H1 (cell line): ENCODE data around the gene USP36. TPM values are rescaled to one million over a fixed set of nuclear protein-coding genes. Genes with fewer than 3 reads are reported as not detected.

Experiments used
- CTCF ChIA-PET: fragments of 300-600 bp; sonication (Branson Sonifier 250); formaldehyde crosslinking; loops from one replicate; lab custom pipeline; 2021; ENCODE audit not compliant: partially characterized antibody; lab: Charles Lee
- POLR2A ChIA-PET: fragments of 300-600 bp; sonication (Branson Sonifier 250); formaldehyde crosslinking; loops from one replicate; lab custom pipeline; 2021; ENCODE audit warnings: inconsistent platforms; ENCODE audit not compliant: partially characterized antibody; lab: Charles Lee
- DNase-seq, 2 experiments: peaks; one replicate each; pipeline versions ENCODE4 v3.0.0 to v3.0.0-alpha.2; 2010 to 2022; ENCODE audit warnings: low spot score in 2 of 2, low read depth in 1 of 2, mixed read lengths in 1 of 2
- FAIRE-seq: peaks from 2 replicates; lab custom pipeline; 2011; peaks lifted over from hg19 to GRCh38; lab: Jason Lieb, UNC
- H2AFZ ChIP-seq: 2 replicates; pipeline ENCODE4 v1.8.1; 2012; ENCODE audit warnings: low read length, inconsistent platforms
- H2AK5ac ChIP-seq: 2 replicates; pipeline ENCODE4 v1.6.1; 2013; ENCODE audit warnings: low read depth, low read length
- H2BK120ac ChIP-seq: replicated peaks from 2 replicates; pipeline ENCODE3; 2013; ENCODE audit warnings: low read depth, low read length, inconsistent platforms
- H2BK12ac ChIP-seq: 2 replicates; pipeline ENCODE4 v1.6.1; 2013; ENCODE audit warnings: low read depth, low read length
- H2BK15ac ChIP-seq: 2 replicates; pipeline ENCODE4 v1.6.1; 2013; ENCODE audit warnings: low read length
- H2BK20ac ChIP-seq: 2 replicates; pipeline ENCODE4 v1.6.1; 2013; ENCODE audit warnings: low read length
- H2BK5ac ChIP-seq: 2 replicates; pipeline ENCODE4 v1.6.1; 2013; ENCODE audit warnings: low read depth, low read length
- H3K14ac ChIP-seq: 2 replicates; pipeline ENCODE4 v1.6.1; 2013; ENCODE audit warnings: inconsistent platforms; ENCODE audit not compliant: insufficient read length
- H3K18ac ChIP-seq: 2 replicates; pipeline ENCODE4 v1.6.1; 2013; ENCODE audit warnings: low read length; ENCODE audit errors: extremely low read depth
- H3K23ac ChIP-seq: 2 replicates; pipeline ENCODE4 v1.6.1; 2013; ENCODE audit warnings: inconsistent platforms; ENCODE audit not compliant: insufficient read length
- H3K23me2 ChIP-seq: 2 replicates; pipeline ENCODE4 v1.6.1; 2013; ENCODE audit warnings: low read depth, low read length
- H3K27ac ChIP-seq: 2 replicates; pipeline ENCODE4 v1.6.1; 2011; ENCODE audit warnings: low read depth, low read length, inconsistent platforms
- H3K27me3 ChIP-seq, 4 experiments: replicated peaks in 1 of 4; 1 replicate in 1 of 4; 2 replicates in 3 of 4; pipeline versions ENCODE4 v1.6.1 to v1.8.1; 2011 to 2013; ENCODE audit warnings: low read length in 3 of 4, mild to moderate bottlenecking in 3 of 4, inconsistent platforms in 2 of 4, mixed read lengths in 2 of 4, moderate library complexity in 1 of 4; ENCODE audit not compliant: control insufficient read depth in 3 of 4, insufficient read depth in 3 of 4; ENCODE audit errors: extremely low read depth in 1 of 4
- H3K36me3 ChIP-seq, 4 experiments: 2 replicates each; pipeline versions ENCODE4 v1.6.1 to v1.8.1; 2011 to 2013; ENCODE audit warnings: mild to moderate bottlenecking in 4 of 4, low read length in 3 of 4, moderate library complexity in 2 of 4, control low read depth in 1 of 4, inconsistent platforms in 1 of 4; ENCODE audit not compliant: insufficient read depth in 4 of 4, control insufficient read depth in 2 of 4
- H3K4ac ChIP-seq: replicated peaks from 2 replicates; pipeline ENCODE3; 2013; ENCODE audit warnings: low read length, low read depth, mixed read lengths, inconsistent platforms; ENCODE audit not compliant: insufficient read length
- H3K4me1 ChIP-seq, 4 experiments: replicated peaks in 1 of 4; 1 replicate in 1 of 4; 2 replicates in 3 of 4; pipeline versions ENCODE4 v1.6.1 to v1.8.1; 2011 to 2013; ENCODE audit warnings: low read length in 3 of 4, inconsistent platforms in 2 of 4, mixed read lengths in 1 of 4; ENCODE audit not compliant: insufficient read depth in 4 of 4, control insufficient read depth in 3 of 4
- H3K4me2 ChIP-seq, 2 experiments: 2 replicates each; pipeline versions ENCODE4 v1.6.1 to v1.8.1; 2011 to 2013; ENCODE audit warnings: low read depth in 2 of 2, low read length in 2 of 2, control low read depth in 1 of 2, inconsistent platforms in 1 of 2, mild to moderate bottlenecking in 1 of 2; ENCODE audit not compliant: insufficient read depth in 1 of 2
- H3K4me3 ChIP-seq, 4 experiments: fragments of 200-600, 300-600 bp in 1 of 4; sonication (generic), shearing (Covaris generic), sonication (Bioruptor Twin) in 1 of 4; 2 replicates each; pipeline versions ENCODE4 v1.5.1 to v1.8.1; 2011 to 2016; ENCODE audit warnings: low read length in 4 of 4, low read depth in 3 of 4, control low read depth in 2 of 4, inconsistent platforms in 2 of 4, mild to moderate bottlenecking in 2 of 4, mixed read lengths in 1 of 4, moderate library complexity in 1 of 4; ENCODE audit not compliant: insufficient read depth in 2 of 4; ENCODE audit errors: extremely low read depth in 1 of 4
- H3K56ac ChIP-seq: replicated peaks from 2 replicates; pipeline ENCODE3; 2013; ENCODE audit warnings: low read depth, mild to moderate bottlenecking, mixed read lengths, low read length, inconsistent platforms; ENCODE audit not compliant: insufficient read length
- H3K79me1 ChIP-seq: 2 replicates; pipeline ENCODE4 v1.6.1; 2013; ENCODE audit warnings: low read depth, low read length, control low read depth
- H3K79me2 ChIP-seq, 2 experiments: 2 replicates each; pipeline versions ENCODE4 v1.6.1 to v1.8.1; 2012 to 2013; ENCODE audit warnings: low read length in 2 of 2, mild to moderate bottlenecking in 2 of 2, inconsistent platforms in 1 of 2; ENCODE audit not compliant: insufficient read depth in 2 of 2, control insufficient read depth in 1 of 2
- H3K9ac ChIP-seq, 4 experiments: replicated peaks in 1 of 4; 1 replicate in 1 of 4; 2 replicates in 3 of 4; pipeline versions ENCODE4 v1.6.1 to v1.8.1; 2011 to 2013; ENCODE audit warnings: low read depth in 3 of 4, low read length in 3 of 4, control low read depth in 2 of 4, mild to moderate bottlenecking in 2 of 4, moderate library complexity in 2 of 4, inconsistent platforms in 1 of 4; ENCODE audit errors: extremely low read depth in 1 of 4
- H3K9me3 ChIP-seq, 2 experiments: 2 replicates each; pipeline versions ENCODE4 v1.6.1 to v1.8.1; 2012 to 2013; ENCODE audit warnings: mild to moderate bottlenecking in 2 of 2, moderate library complexity in 2 of 2, control low read depth in 1 of 2, inconsistent platforms in 1 of 2, low read depth in 1 of 2, low read length in 1 of 2, mixed read lengths in 1 of 2; ENCODE audit not compliant: insufficient read depth in 2 of 2
- H4K20me1 ChIP-seq, 2 experiments: replicated peaks in 1 of 2; 2 replicates each; pipeline versions ENCODE3 to v1.8.1; 2011 to 2013; ENCODE audit warnings: inconsistent platforms in 2 of 2, low read length in 2 of 2, mild to moderate bottlenecking in 1 of 2; ENCODE audit not compliant: insufficient read depth in 2 of 2, control insufficient read depth in 1 of 2
- H4K5ac ChIP-seq: 2 replicates; pipeline ENCODE4 v1.6.1; 2013; ENCODE audit warnings: low read length, low read depth, mixed read lengths, inconsistent platforms; ENCODE audit not compliant: insufficient read length
- H4K8ac ChIP-seq: 2 replicates; pipeline ENCODE4 v1.8.0; 2013; ENCODE audit warnings: mild to moderate bottlenecking, moderate library complexity, low read length, inconsistent platforms; ENCODE audit not compliant: insufficient read depth; ENCODE audit errors: extremely low read depth
- H4K91ac ChIP-seq: replicated peaks from 2 replicates; pipeline ENCODE3; 2013; ENCODE audit warnings: low read length, mixed read lengths, inconsistent platforms; ENCODE audit not compliant: insufficient read length
- CTCF ChIP-seq, 3 experiments: IDR thresholded peaks; 1 replicate in 2 of 3; 2 replicates in 1 of 3; pipeline versions ENCODE4 v1.5.1 to v1.6.1; 2011; ENCODE audit warnings: low read length in 3 of 3, mild to moderate bottlenecking in 3 of 3, inconsistent platforms in 2 of 3, low read depth in 1 of 3, moderate library complexity in 1 of 3; ENCODE audit not compliant: insufficient read depth in 1 of 3; ENCODE audit errors: control extremely low read depth in 1 of 3
- RAD21 ChIP-seq, 2 experiments: IDR thresholded peaks in 1 of 2; conservative IDR thresholded peaks in 1 of 2; 2 replicates each; pipeline ENCODE4 v1.6.1; 2011; ENCODE audit warnings: low read depth in 2 of 2, low read length in 2 of 2, improper control_type of control experiment in 1 of 2, inconsistent platforms in 1 of 2, mild to moderate bottlenecking in 1 of 2, moderate library complexity in 1 of 2
- RBBP5 ChIP-seq: IDR thresholded peaks from 2 replicates; pipeline ENCODE4 v1.7.1; 2012; ENCODE audit warnings: low read depth, mild to moderate bottlenecking, inconsistent platforms, low read length, moderate library complexity, borderline replicate concordance
- RNF2 ChIP-seq: fragments of 200-900, 300-1000 bp; sonication (generic); IDR thresholded peaks from 2 replicates; pipeline ENCODE4 v1.7.1; 2016; ENCODE audit warnings: borderline replicate concordance, low read depth, mild to moderate bottlenecking, antibody characterized with exemption, low read length; ENCODE audit not compliant: poor library complexity, severe bottlenecking; ENCODE audit errors: missing control alignments
- WGBS, 2 experiments: shearing (Covaris generic) in 1 of 2; methylation state at CpG; one replicate each; pipeline versions ENCODE4 v1.1.6 to v1.1.7; 2013 to 2015; ENCODE audit warnings: low lambda C conversion rate in 2 of 2, mixed read lengths in 2 of 2, inconsistent platforms in 1 of 2, low coverage in 1 of 2, missing lambda C conversion rate in 1 of 2; ENCODE audit not compliant: insufficient replicate concordance in 2 of 2, insufficient coverage in 1 of 2, insufficient read length in 1 of 2; ENCODE audit errors: extremely low coverage in 1 of 2, missing lambda C conversion rate in 1 of 2; 5-methylcytosine and 5-hydroxymethylcytosine counted together
- polyA plus RNA-seq, 7 experiments: library from polyadenylated mRNA; depleted of rRNA in 3 of 7; stranded (reverse) in 5 of 7; unstranded in 2 of 7; fragments of >200 nt in 5 of 7; fragments of 200-250 nt in 2 of 7; gene quantifications; 1 replicate in 5 of 7; 2 replicates in 1 of 7; 4 replicates in 1 of 7; pipeline versions ENCODE4 v1.2.1 to v1.2.3, GENCODE V29; 2011 to 2013; ENCODE audit warnings: missing spikeins in 2 of 7, mixed read lengths in 2 of 7
- total RNA-seq: library from RNA; stranded (reverse); fragmentation: NEBNext Ultra II Directional; extraction: Animal tissue kit (Norgen Biotek cat#: 25700); gene quantifications from 2 replicates; pipeline ENCODE4 v1.2.1, GENCODE V29; 2021

Gene USP36
- total and polyA plus RNA-seq, 2 of the 8 experiments (the other 6 are each of a cell fraction or from before 2014, with no cell fraction given), result 40.7 to 67.7 TPM

- no peaks in the 10 kb centered on the region; a peak in 1 of 7 replicates for H3K4me1 ChIP-seq
- no peak overlapping the region for H4K5ac ChIP-seq
- no peak overlapping the region for H2BK12ac ChIP-seq
- no peak for TF ChIP-seq RBBP5
- peak in 1 of 2 experiments; percentile 40; a peak in 1 of 4 replicates for TF ChIP-seq RAD21 (IDR thresholded peaks at IDR 0.05 in 1 of 2, conservative IDR thresholded peaks at IDR 0.05 in 1 of 2; ENCODE audit: low read depth in 2 of 2, low read length in 2 of 2)
- TF ChIP-seq CTCF (IDR thresholded peaks at IDR 0.05; ENCODE audit: control extremely low read depth in 1 of 3, insufficient read depth in 1 of 3, low read depth in 1 of 3, low read length in 3 of 3), result peak; percentile 42 to 45 (median 44)
- no peak for TF ChIP-seq RNF2
- WGBS, 2 experiments, result 82% methylated on average over 16 of the region's 16 CpGs; no CpG with 5 or more reads in 1 of the 2 experiments
- no peak overlapping the region for H4K91ac ChIP-seq
- no peaks in the 10 kb centered on the region for H3K27me3 ChIP-seq
- no peaks in the 10 kb centered on the region for H3K79me1 ChIP-seq
- no peak overlapping the region for H3K27ac ChIP-seq
- no peak overlapping the region for H4K8ac ChIP-seq
- H2BK5ac ChIP-seq, result no peak overlapping the region
- no peak overlapping the region for H3K4me3 ChIP-seq
- no peak overlapping the region for H2BK15ac ChIP-seq
- no peak overlapping the region for H3K23ac ChIP-seq
- H2BK20ac ChIP-seq, result no peak overlapping the region
- DNase-seq, result peak in 1 of 2 experiments; percentile 59
- CTCF ChIA-PET, result interaction anchor here (0.7 to 4.9 kb wide), 11 partner anchors 8 to 144 kb away, joined by 3 to 31 read pairs (median 4); no protein-coding TSS in a partner anchor
- no peak overlapping the region for H2BK120ac ChIP-seq
- H4K20me1 ChIP-seq, result no peaks in the 10 kb centered on the region
- H2AFZ ChIP-seq, result no peak overlapping the region
- no peak overlapping the region for H3K56ac ChIP-seq
- H3K14ac ChIP-seq, result no peak overlapping the region
- POLR2A ChIA-PET, result interaction anchor here (1.1 kb wide), 1 partner anchor 11 kb away, joined by 5 read pairs; the partner anchor contains the start of gene USP36
- FAIRE-seq, result no peak
- no peaks in the 10 kb centered on the region for H3K9me3 ChIP-seq
- no peak overlapping the region for H3K4ac ChIP-seq
- no peak overlapping the region for H3K18ac ChIP-seq
- no peak overlapping the region for H3K9ac ChIP-seq
- no peak overlapping the region for H3K4me2 ChIP-seq
- peaks cover 0 to 6% (median 2%) of the 10 kb centered on the region in 4 experiments; a peak in 5 of 8 replicates for H3K36me3 ChIP-seq
- no peaks in the 10 kb centered on the region for H3K79me2 ChIP-seq
- H2AK5ac ChIP-seq, result no peak overlapping the region
- no peaks in the 10 kb centered on the region for H3K23me2 ChIP-seq
These were observed 12.1 kb upstream of the USP36 start for GRCh38 chr17:78852709-78853121.
